CD1c-positive myeloid dendritic cell (primary cell): ENCODE results near the gene DEFB131B.
"Not testable (repeated sequence)": the region's sequence is repeated elsewhere in the genome, so short reads cannot be mapped to it uniquely, and the experiment has no call there.

Source experiments
- DNase-seq: peaks from one replicate; pipeline ENCODE4 v3.0.0-alpha.2; 2016; ENCODE audit errors: extremely low spot score

DEFB131B gene, protein sequence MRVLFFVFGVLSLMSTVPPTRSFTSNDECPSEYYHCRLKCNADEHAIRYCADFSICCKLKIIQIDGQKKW

GRCh38 chr11:71878059-71878458 lies at the start of gene DEFB131B:
Gene DEFB131B (plus strand): TSS chr11:71878453. CDS start chr11:71878453, 0 bp downstream.
- not testable (repeated sequence) for DNase-seq

GRCh38 chr11:71829247-71829646 lies 49.0 kb upstream of the DEFB131B start:
- DNase-seq = not testable (repeated sequence)

GRCh38 chr11:71829686-71830085 lies 48.6 kb upstream of the DEFB131B start:
- not testable (repeated sequence) for DNase-seq

DNA sequence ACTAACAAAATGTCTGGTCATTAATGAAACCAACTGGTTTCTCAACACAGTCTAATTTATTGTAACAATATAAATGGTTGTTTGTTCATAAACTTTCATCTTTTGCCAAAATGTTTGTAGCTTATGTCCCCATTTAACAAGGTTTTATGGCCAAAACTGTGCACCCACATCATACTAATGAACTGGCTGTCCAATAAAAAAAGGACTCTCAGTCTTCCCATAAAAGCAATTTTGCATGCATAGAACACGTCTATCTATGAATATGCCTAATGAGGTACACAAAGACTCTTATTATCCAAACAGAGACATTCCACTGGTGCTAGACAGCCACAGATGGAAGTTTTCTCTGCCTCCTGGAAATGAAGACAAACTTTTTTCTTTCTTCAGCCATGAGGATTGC lies 45.4 kb upstream of the DEFB131B start, which contains the start of gene DEFB108B:
TSS of gene DEFB108B (plus strand) at position 390 of the 400 bp plus-strand sequence. CDS start at position 390, 0 bp downstream.
- not testable (repeated sequence) for DNase-seq

DNA sequence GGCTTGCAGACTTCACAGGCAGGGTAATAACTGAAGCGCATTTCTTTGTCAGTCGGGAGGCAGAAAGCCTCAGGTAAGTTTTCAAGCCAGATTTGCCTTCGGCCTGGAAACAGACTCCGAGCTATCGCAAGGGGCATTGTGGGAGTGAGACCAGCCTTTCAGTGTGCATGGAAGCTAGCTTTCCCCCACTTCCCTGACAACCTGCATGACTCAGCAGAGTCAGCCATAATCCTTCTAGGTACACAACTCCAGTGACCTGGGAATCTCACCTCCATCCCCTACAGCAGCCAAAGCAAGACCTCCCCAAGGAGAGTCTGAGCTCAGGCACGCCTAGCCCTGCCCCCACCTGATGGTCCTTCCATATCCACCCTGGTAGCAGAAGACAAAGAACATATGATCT lies 35.5 kb upstream of the DEFB131B start:
- DNase-seq = not testable (repeated sequence)

GRCh38 chr11:71843355-71843754 lies 34.9 kb upstream of the DEFB131B start:
- not testable (repeated sequence) for DNase-seq

- no peak for DNase-seq
Measured at GRCh38 chr11:71843858-71844257, 34.4 kb upstream of the DEFB131B start.

- not testable (repeated sequence) for DNase-seq
Measured at GRCh38 chr11:71853895-71854294, 24.4 kb upstream of the DEFB131B start.

GRCh38 chr11:71855880-71856279 lies 22.4 kb upstream of the DEFB131B start:
- not testable (repeated sequence) for DNase-seq

DNA sequence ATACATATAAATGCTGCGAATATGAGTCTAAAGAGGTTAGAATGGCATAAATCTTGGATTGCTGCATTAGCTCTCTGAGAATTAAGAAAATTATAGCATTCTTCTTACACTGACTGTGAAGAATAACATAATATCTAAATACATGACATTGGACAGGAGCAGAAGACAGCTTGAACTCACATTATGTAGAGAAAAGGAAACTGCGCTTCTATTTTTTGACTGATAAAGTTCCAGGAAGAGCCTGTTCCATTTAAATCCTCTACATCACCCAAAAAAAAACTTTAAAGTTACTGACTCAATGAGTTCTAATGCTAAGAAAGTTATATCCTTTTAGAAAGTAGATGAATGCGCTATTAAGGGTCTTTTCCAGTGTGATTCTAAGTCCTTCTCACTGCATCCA lies 17.4 kb upstream of the DEFB131B start:
- not testable (repeated sequence) for DNase-seq

DNA sequence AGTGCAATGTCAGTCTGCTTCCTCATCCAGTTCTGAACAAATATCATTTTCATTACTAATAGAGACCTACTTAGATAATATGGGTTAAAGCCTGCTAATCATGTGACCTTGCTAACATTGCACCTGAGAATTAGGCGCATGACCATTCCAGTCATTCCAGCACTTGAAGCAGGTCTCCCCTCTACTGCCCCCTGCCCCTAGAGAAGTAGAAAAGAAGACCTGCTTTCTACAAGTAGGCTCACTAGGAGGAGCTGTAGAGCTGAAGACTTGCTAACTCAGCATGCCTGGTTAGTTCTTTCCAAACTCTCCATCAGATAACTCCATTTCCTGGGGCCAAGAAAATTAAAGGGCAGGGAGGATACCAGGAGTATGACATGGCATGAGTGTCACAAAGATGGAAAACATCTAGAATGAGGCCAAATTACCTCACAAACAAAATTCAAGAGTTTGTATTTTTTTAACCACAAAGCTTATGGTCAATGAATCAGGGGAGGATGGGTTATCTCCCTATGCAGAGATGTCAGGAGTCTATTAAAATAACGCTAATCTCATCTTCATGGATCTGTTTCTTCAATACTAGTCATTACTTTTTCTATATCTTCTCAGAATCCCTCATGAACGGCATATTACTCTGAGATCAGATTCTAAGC lies 14.2 kb upstream of the DEFB131B start:
- peak; percentile 36 for DNase-seq

DNA sequence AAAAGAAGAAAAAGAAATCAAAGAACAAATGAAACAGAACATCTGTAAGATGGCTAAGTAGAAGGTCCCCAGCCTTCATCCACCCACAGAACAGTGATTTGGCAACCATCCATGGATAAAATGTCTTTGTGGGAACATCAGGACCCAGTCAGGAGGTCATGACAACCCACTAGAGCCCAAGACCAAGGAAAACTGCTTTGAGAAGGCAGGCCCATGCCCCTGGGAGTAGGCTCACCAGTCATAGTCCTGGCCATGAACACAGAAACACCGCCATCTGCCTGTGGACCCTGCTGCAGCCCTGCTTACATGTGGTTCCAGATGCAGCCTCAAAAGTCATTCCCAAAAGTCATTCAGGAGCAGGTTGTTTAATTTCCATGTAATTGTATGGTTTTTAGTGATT lies 11.0 kb upstream of the DEFB131B start:
- DNase-seq = not testable (repeated sequence)

DNA sequence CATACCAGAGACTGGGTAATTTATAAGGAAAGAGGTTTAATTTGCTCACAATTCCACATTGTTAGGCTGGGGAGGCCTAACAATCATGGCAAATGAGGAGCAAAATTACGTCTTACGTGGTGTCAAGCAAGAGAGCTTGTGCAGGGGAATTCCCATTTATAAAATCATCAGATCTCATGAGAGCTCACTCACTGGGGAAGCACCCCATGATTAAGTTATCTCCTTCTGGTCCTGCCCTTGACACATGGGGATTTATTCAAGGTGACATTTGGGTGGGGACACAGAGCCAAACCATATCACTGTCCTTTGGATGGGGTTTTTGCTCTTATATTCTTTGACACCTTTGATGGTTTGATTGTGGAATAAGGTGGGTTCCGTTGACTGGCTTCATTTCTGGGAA lies 8.3 kb upstream of the DEFB131B start:
- DNase-seq = not testable (repeated sequence)

DNA sequence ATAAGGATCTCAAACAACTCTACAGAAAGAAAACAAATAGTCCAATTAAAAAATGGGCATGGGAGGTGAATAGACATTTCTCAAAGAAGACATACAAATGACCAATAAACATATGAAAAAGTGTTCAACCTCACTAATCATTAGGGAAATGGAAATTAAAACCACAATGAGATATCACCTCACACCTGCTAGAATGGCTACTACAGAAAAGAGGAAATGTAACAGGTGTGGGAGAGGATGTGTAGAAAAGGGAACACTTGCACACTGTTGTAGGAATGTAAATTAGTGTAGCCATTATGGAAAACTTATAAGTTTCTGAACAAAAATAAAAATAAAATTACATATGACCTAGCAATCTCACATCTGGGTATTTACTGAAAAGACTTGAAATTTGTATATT lies 7.6 kb upstream of the DEFB131B start:
- DNase-seq = not testable (repeated sequence)

DNA sequence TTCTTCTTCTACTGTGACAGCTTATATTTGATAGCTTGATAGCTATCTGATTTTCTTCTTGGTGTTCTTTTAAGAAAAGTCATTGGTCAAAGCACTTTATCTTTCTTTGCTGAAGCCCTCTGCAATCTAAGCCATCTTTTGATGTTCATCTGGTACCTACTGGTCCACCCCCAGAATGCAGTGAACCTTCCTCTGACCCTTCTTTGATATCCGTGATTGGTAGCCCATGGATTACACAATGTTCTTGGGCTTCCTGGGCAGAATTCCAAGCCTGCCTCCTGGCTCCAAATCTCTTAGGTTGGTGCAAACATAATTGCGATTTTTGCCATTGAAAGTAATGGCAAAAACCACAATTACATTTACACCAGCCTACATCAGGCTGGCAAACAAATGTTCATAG lies 2.0 kb upstream of the DEFB131B start:
- DNase-seq = not testable (repeated sequence)

- not testable (repeated sequence) for DNase-seq
Measured at GRCh38 chr11:71885806-71886205, 7.6 kb downstream of the DEFB131B start.

- DNase-seq = not testable (repeated sequence)
Measured at GRCh38 chr11:71888335-71889010, 10.2 kb downstream of the DEFB131B start.

GRCh38 chr11:71889181-71889872 lies 11.1 kb downstream of the DEFB131B start:
- not testable (repeated sequence) for DNase-seq

GRCh38 chr11:71895961-71896360 lies 17.7 kb downstream of the DEFB131B start:
- no peak for DNase-seq

DNA sequence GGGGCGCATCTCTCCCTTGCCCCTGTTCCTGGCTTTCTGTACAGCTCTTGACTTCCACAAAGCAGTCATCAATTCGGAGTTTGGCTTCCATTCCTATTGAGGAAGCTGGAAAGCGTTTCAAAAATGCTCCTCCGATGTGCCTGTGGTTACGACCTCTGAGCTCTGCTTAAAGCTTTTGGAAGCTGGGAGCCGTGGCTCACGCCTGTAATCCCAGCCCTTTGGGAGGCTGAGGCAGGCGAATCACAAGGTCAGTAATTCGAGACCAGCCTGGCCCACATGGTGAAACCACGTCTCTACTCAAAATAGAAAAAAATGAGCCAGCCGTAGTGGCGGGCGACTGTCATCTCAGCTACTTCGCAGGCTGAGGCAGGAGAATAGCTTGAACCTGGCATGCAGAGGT lies 22.9 kb downstream of the DEFB131B start:
- DNase-seq = not testable (repeated sequence)

DNA sequence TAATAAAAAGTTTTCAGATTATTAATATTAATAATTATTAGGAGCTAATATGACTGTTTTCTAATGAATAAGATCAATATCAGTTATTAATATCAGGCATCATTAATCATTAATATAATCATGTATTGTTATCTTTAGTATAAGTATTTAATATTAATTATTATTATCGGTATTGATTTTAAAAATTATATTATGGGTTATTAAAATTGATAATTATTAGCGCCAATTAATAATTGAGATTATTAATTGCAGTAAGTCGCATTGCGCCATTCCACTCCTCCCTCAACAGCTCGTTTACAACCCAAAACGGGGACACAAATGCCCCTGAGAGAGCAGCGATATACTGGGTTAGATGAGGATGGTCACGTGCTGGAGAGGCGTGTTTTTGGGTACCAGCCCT lies 30.0 kb downstream of the DEFB131B start:
- DNase-seq = no peak

GRCh38 chr11:71910775-71911174 lies 32.5 kb downstream of the DEFB131B start:
- not testable (repeated sequence) for DNase-seq
